ENCODE measurements around the gene MELTF. TPM values are rescaled to one million over a fixed set of nuclear protein-coding genes. Genes with fewer than 3 reads are reported as not detected.

MELTF gene
- total RNA-seq, 1 experiment from 2014 or later: 9.2 TPM

GRCh38 chr3:197011780-197012539 lies 17.7 kb downstream of the MELTF start:
- no peak overlapping the region for H3K27ac ChIP-seq (ENCODE audit: insufficient read length, low read depth, low read length)
- H4K20me1 ChIP-seq (ENCODE audit: control insufficient read depth, insufficient read depth, insufficient read length): no peaks in the 10 kb centered on the region
- 0 out of 2 replicates have a peak overlapping the region, but pooled peaks have one; percentile 7 for H3K14ac ChIP-seq (ENCODE audit: insufficient read depth, low read length)
- no peak overlapping the region for H2AFZ ChIP-seq (ENCODE audit: low read length)
- no peak overlapping the region for H2BK5ac ChIP-seq (ENCODE audit: insufficient read length, low read length)
- H3T11ph ChIP-seq (ENCODE audit: low read length): no peak overlapping the region
- no peak overlapping the region for H2BK20ac ChIP-seq (ENCODE audit: low read depth, low read length, poor library complexity, severe bottlenecking)
- no peak overlapping the region for H3K4ac ChIP-seq (ENCODE audit: low read depth, low read length)
- H3K79me2 ChIP-seq (ENCODE audit: insufficient read depth, low read length): no peaks in the 10 kb centered on the region
- H3K4me3 Mint-ChIP-seq: no peak overlapping the region
- no peaks in the 10 kb centered on the region for H3K27me3 ChIP-seq (ENCODE audit: insufficient read depth, low read length)
- no peak overlapping the region for H3K56ac ChIP-seq (ENCODE audit: insufficient read length, low read depth, low read length)
- no peaks in the 10 kb centered on the region for H3K23me2 ChIP-seq (ENCODE audit: insufficient read length, low read depth, low read length, poor library complexity, severe bottlenecking)
- H3K4me2 ChIP-seq (ENCODE audit: insufficient read depth, insufficient read length, low read length): no peak overlapping the region
- no peak overlapping the region for H2BK12ac ChIP-seq (ENCODE audit: insufficient read length, low read depth, low read length)
- peaks cover 0 to 3% of the 10 kb centered on the region in 2 experiments; a peak in 1 of 4 replicates for H3K4me1 Mint-ChIP-seq
- H4K8ac ChIP-seq (replicated peaks; ENCODE audit: insufficient read length, low read depth, low read length): no peak overlapping the region
- WGBS (ENCODE audit: extremely low coverage, insufficient read length, low lambda C conversion rate): no CpG with 5 or more reads among the region's 25 CpGs
- no peak overlapping the region for H2BK15ac ChIP-seq (ENCODE audit: low read depth, low read length)
- DNase-seq: no peak
- H3K79me1 ChIP-seq (ENCODE audit: insufficient read depth, low read depth, low read length, poor library complexity, severe bottlenecking): no peaks in the 10 kb centered on the region
- H3K9ac ChIP-seq (ENCODE audit: extremely low read depth, insufficient read length, low read length): no peak overlapping the region
- H3K9me3 ChIP-seq (ENCODE audit: control insufficient read depth, low read depth, low read length): no peaks in the 10 kb centered on the region
- H2BK120ac ChIP-seq (ENCODE audit: low read depth, low read length, poor library complexity, severe bottlenecking): no peak overlapping the region
- no peak for TF ChIP-seq CTCF (conservative IDR thresholded peaks at IDR 0.05)
- no peak overlapping the region for H2AK5ac ChIP-seq (ENCODE audit: insufficient read length, low read length)
- no peak overlapping the region for H3K18ac ChIP-seq (ENCODE audit: insufficient read length, low read depth, low read length)
- H3K9me3 Mint-ChIP-seq: no peaks in the 10 kb centered on the region
- H4K91ac ChIP-seq (ENCODE audit: insufficient read length, low read depth, low read length): no peak overlapping the region
- no peak overlapping the region for H3K27ac Mint-ChIP-seq
- no peak overlapping the region for H3K23ac ChIP-seq (ENCODE audit: insufficient read length, low read depth, low read length)
- no peaks in the 10 kb centered on the region for H3K4me1 ChIP-seq (ENCODE audit: insufficient read depth, low read length)
- H4K5ac ChIP-seq (ENCODE audit: insufficient read length, low read depth, low read length): no peak overlapping the region
- peaks cover 3% of the 10 kb centered on the region for H3K27me3 Mint-ChIP-seq (ENCODE audit: low read depth)
- H3K36me3 Mint-ChIP-seq (ENCODE audit: insufficient read depth in 1 of 3, low read depth in 3 of 3): no peaks in the 10 kb centered on the region

Measured in H9 (cell line).